Astrocyte (in vitro differentiated cells and primary cell): ENCODE results near the gene RAB11B.
"Not testable (repeated sequence)": the region's sequence is repeated elsewhere in the genome, so short reads cannot be mapped to it uniquely, and the experiment has no call there.

ENCODE experiments used
- EZH2 ChIP-seq: IDR thresholded peaks from 2 replicates; pipeline ENCODE4 v1.6.1; 2012; ENCODE audit warnings: mild to moderate bottlenecking, low read length, inconsistent platforms; ENCODE audit not compliant: insufficient read depth
- TF ChIP-seq, protein P1 (sequence below): IDR thresholded peaks from 2 replicates; pipeline ENCODE4 v1.5.1; 2011; ENCODE audit warnings: low read depth, mild to moderate bottlenecking, inconsistent platforms, low read length, moderate library complexity; ENCODE audit not compliant: insufficient read depth

DNA sequence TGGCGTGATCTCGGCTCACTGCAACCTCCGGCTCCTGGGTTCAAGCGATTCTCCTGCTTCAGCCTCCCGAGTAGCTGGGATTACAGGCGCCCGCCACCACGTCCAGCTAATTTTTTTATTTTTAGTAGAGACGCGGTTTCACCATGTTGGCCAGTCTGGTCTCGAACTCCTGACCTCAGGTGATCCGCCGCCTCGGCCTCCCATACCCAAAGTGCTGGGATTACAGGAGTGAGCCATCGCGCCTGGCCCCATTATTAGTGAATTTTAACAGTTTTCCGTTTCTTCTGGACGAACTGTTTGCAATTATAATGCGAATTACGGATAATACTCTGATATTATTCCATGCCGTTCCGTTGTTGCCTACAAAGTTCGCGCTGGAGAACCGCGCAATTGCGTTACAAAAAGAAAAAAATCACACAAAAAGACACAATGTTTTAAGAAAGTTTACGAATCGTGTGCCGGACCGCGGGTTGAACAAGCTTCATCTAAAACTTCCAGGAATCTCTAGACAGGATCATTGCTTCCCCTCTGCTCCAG, 54.0 kb downstream of the RAB11B start:
- TF ChIP-seq, protein P1, sequence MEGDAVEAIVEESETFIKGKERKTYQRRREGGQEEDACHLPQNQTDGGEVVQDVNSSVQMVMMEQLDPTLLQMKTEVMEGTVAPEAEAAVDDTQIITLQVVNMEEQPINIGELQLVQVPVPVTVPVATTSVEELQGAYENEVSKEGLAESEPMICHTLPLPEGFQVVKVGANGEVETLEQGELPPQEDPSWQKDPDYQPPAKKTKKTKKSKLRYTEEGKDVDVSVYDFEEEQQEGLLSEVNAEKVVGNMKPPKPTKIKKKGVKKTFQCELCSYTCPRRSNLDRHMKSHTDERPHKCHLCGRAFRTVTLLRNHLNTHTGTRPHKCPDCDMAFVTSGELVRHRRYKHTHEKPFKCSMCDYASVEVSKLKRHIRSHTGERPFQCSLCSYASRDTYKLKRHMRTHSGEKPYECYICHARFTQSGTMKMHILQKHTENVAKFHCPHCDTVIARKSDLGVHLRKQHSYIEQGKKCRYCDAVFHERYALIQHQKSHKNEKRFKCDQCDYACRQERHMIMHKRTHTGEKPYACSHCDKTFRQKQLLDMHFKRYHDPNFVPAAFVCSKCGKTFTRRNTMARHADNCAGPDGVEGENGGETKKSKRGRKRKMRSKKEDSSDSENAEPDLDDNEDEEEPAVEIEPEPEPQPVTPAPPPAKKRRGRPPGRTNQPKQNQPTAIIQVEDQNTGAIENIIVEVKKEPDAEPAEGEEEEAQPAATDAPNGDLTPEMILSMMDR: not testable (repeated sequence)
- not testable (repeated sequence) for TF ChIP-seq EZH2
